Neural progenitor cell (in vitro differentiated cells): ENCODE results near the gene DEPDC1B. TPM values are rescaled to one million over a fixed set of nuclear protein-coding genes. Genes with fewer than 3 reads are reported as not detected.

Source experiments
- DNase-seq: peaks from one replicate; pipeline ENCODE4 v3.0.0-alpha.2; 2016; ENCODE audit warnings: low spot score
- H2AFZ ChIP-seq: fragments of 200-600 bp; sonication (generic); replicated peaks from 2 replicates; pipeline ENCODE4 v1.6.1; 2016; ENCODE audit warnings: antibody characterized with exemption
- H3F3A ChIP-seq: fragments of 200-600 bp; sonication (generic); 2 replicates; pipeline ENCODE4 v1.6.1; 2016; ENCODE audit warnings: antibody characterized with exemption, low read depth
- H3K27ac ChIP-seq: fragments of 200-600 bp; sonication (generic); 2 replicates; pipeline ENCODE4 v1.5.1; 2016; ENCODE audit warnings: mild to moderate bottlenecking
- H3K27me3 ChIP-seq: fragments of 200-600 bp; sonication (generic); 2 replicates; pipeline ENCODE4 v1.6.1; 2016; ENCODE audit warnings: mild to moderate bottlenecking, moderate library complexity
- H3K36me3 ChIP-seq: fragments of 200-600 bp; sonication (generic); 2 replicates; pipeline ENCODE4 v1.5.1; 2016
- H3K4me1 ChIP-seq: fragments of 200-600 bp; sonication (generic); 2 replicates; pipeline ENCODE4 v1.6.1; 2016; ENCODE audit warnings: mixed run types
- H3K4me2 ChIP-seq: fragments of 200-600 bp; sonication (generic); 2 replicates; pipeline ENCODE4 v1.6.1; 2016
- H3K4me3 ChIP-seq: fragments of 200-600 bp; sonication (generic); 2 replicates; pipeline ENCODE4 v1.5.1; 2016
- H3K79me2 ChIP-seq: fragments of 200-600 bp; sonication (generic); 2 replicates; pipeline ENCODE4 v1.6.1; 2016; ENCODE audit warnings: low read depth
- H3K9ac ChIP-seq: fragments of 200-600 bp; sonication (generic); 2 replicates; pipeline ENCODE4 v1.6.1; 2016
- H3K9me3 ChIP-seq: fragments of 200-600 bp; sonication (generic); 2 replicates; pipeline ENCODE4 v1.5.1; 2016; ENCODE audit warnings: low read depth
- H4K20me1 ChIP-seq: fragments of 200-600 bp; sonication (generic); 2 replicates; pipeline ENCODE4 v1.6.1; 2016; ENCODE audit warnings: low read depth
- H3K27ac Mint-ChIP-seq: 3 replicates; pipeline ENCODE4 v1.8.0; 2021; ENCODE audit warnings: mixed read lengths
- H3K27me3 Mint-ChIP-seq: 2 replicates; pipeline ENCODE4 v1.8.0; 2022; ENCODE audit warnings: low read depth, mild to moderate bottlenecking, inconsistent platforms, moderate library complexity, mixed read lengths; ENCODE audit not compliant: insufficient read depth
- H3K36me3 Mint-ChIP-seq: 3 replicates; pipeline ENCODE4 v1.8.0; 2021; ENCODE audit warnings: mixed read lengths
- H3K4me1 Mint-ChIP-seq: 3 replicates; pipeline ENCODE4 v1.8.0; 2021; ENCODE audit warnings: mixed read lengths
- H3K4me3 Mint-ChIP-seq: 3 replicates; pipeline ENCODE4 v1.8.0; 2021; ENCODE audit warnings: mild to moderate bottlenecking, moderate library complexity, mixed read lengths
- H3K9me3 Mint-ChIP-seq: 3 replicates; pipeline ENCODE4 v1.8.0; 2020; ENCODE audit warnings: mixed read lengths
- EZH2 ChIP-seq: fragments of 200-600 bp; sonication (generic); IDR thresholded peaks from 2 replicates; pipeline ENCODE4 v1.6.1; 2017; ENCODE audit warnings: antibody characterized with exemption, mild to moderate bottlenecking, moderate library complexity
- EZH2phosphoT487 ChIP-seq: fragments of 200-600 bp; sonication (generic); IDR thresholded peaks from 2 replicates; pipeline ENCODE4 v1.6.1; 2017; ENCODE audit warnings: antibody characterized with exemption
- total RNA-seq: library from RNA; depleted of rRNA; stranded (reverse); fragments of >200 nt; gene quantifications from 2 replicates; pipeline ENCODE4 v1.2.3, GENCODE V29; 2015; ENCODE audit warnings: low replicate concordance
- TF ChIP-seq, protein P1 (sequence below): fragments of 200-600 bp; sonication (generic); IDR thresholded peaks from 2 replicates; pipeline ENCODE4 v1.5.1; 2017; ENCODE audit warnings: antibody characterized with exemption, mild to moderate bottlenecking

Gene DEPDC1B
- total RNA-seq, 1 donor from 2014 or later: 142 TPM

DNA sequence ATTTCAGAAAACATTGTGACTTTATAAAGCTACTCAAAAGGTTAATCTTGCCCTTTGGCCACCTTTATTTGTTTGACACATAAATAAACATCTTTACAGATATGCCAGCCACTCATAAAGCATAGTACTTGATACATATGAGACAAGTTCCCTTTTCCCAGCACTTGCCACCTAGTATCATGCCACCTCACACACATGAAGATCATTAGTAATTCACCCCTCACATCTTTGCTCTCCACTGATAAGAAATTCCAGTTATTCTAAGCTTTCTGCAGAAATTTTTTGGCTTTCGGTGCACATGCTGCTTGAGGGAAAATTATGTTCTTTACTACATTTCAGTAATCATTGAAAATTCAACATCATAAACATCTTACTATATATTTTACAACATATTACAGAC is 59.1 kb downstream of the DEPDC1B start:
- TF ChIP-seq, protein P1, sequence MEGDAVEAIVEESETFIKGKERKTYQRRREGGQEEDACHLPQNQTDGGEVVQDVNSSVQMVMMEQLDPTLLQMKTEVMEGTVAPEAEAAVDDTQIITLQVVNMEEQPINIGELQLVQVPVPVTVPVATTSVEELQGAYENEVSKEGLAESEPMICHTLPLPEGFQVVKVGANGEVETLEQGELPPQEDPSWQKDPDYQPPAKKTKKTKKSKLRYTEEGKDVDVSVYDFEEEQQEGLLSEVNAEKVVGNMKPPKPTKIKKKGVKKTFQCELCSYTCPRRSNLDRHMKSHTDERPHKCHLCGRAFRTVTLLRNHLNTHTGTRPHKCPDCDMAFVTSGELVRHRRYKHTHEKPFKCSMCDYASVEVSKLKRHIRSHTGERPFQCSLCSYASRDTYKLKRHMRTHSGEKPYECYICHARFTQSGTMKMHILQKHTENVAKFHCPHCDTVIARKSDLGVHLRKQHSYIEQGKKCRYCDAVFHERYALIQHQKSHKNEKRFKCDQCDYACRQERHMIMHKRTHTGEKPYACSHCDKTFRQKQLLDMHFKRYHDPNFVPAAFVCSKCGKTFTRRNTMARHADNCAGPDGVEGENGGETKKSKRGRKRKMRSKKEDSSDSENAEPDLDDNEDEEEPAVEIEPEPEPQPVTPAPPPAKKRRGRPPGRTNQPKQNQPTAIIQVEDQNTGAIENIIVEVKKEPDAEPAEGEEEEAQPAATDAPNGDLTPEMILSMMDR: no peak
- TF ChIP-seq EZH2 (no peak), EZH2phosphoT487 (no peak)
- Histone ChIP-seq H3F3A (no peaks in the 10 kb centered on the region), H2AFZ (no peak overlapping the region), H3K4me2 (no peak overlapping the region), H3K9me3 (no peaks in the 10 kb centered on the region), H3K36me3 (peaks cover 20% of the 10 kb centered on the region), H3K27me3 (no peaks in the 10 kb centered on the region), H3K9ac (no peak overlapping the region), H3K79me2 (peaks cover 9% of the 10 kb centered on the region), H3K27ac (no peak overlapping the region), H3K4me1 (no peaks in the 10 kb centered on the region), H4K20me1 (no peaks in the 10 kb centered on the region), H3K4me3 (no peak overlapping the region)
- Mint-ChIP-seq H3K4me1 (no peaks in the 10 kb centered on the region), H3K9me3 (no peaks in the 10 kb centered on the region), H3K27ac (no peak overlapping the region), H3K36me3 (peaks cover 49% of the 10 kb centered on the region), H3K4me3 (no peak overlapping the region), H3K27me3 (no peaks in the 10 kb centered on the region)
- DNase-seq: no peak

DNA sequence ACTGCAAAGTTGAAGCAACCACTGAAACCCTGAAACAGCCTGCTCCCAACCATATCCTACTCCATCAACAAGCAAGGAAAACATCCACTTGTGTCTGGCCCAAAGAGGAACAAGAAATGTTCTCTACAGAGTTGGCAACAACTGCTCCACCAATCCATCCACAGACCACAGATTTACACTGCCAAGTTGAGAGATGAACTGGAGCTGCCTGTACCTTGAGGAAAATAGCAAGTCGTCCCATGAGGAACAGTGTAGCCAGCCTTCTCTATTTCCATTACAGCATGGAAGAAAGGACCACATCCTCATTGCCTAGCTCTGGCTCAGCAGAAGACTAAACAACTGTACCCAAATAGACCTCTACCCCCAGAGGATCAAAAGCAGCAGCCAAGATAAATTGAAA is 60.4 kb downstream of the DEPDC1B start:
- H3K4me3 Mint-ChIP-seq: no peak overlapping the region
- H2AFZ ChIP-seq: no peak overlapping the region
- H3K4me1 Mint-ChIP-seq: no peaks in the 10 kb centered on the region
- H3K4me3 ChIP-seq: no peak overlapping the region
- TF ChIP-seq, protein P1: no peak
- TF ChIP-seq EZH2 (no peak), EZH2phosphoT487 (no peak)
- H3K36me3 Mint-ChIP-seq: peaks cover 54% of the 10 kb centered on the region
- no peak for DNase-seq
- H3K27me3 ChIP-seq: no peaks in the 10 kb centered on the region
- H3K4me1 ChIP-seq: no peaks in the 10 kb centered on the region
- no peaks in the 10 kb centered on the region for H4K20me1 ChIP-seq
- peaks cover 10% of the 10 kb centered on the region for H3K79me2 ChIP-seq
- H3K27me3 Mint-ChIP-seq: no peaks in the 10 kb centered on the region
- no peaks in the 10 kb centered on the region for H3K9me3 ChIP-seq
- no peak overlapping the region for H3K4me2 ChIP-seq
- H3K27ac Mint-ChIP-seq: no peak overlapping the region
- H3K27ac ChIP-seq: no peak overlapping the region
- no peaks in the 10 kb centered on the region for H3K9me3 Mint-ChIP-seq
- no peaks in the 10 kb centered on the region for H3F3A ChIP-seq
- H3K9ac ChIP-seq: no peak overlapping the region
- H3K36me3 ChIP-seq: peaks cover 20% of the 10 kb centered on the region

DNA sequence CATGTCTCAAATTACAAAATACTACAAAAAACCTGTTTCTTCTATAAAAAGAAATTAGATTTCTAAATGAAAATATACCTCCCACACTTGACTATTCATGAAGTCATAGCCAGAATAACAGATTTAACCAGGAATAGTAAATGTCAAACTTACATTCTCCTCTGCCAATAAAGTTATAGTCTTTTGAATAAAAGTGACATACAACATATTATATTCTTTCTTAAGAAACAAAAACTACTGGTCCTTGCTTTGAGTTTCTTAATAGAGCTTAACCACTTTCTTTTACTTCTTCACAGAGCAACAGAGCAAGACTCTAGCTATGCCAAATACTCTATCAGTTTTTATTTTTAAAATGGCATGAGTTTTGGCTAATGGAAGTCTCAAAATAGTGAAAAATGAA is 61.7 kb downstream of the DEPDC1B start:
- TF ChIP-seq EZH2: no peak
- no peak for TF ChIP-seq EZH2phosphoT487
- TF ChIP-seq, protein P1: no peak
- no peak overlapping the region for H3K4me3 Mint-ChIP-seq
- Histone ChIP-seq H3K79me2 (peaks cover 10% of the 10 kb centered on the region), H3K27ac (no peak overlapping the region), H3K9ac (no peak overlapping the region), H3F3A (no peaks in the 10 kb centered on the region), H3K36me3 (peaks cover 20% of the 10 kb centered on the region), H3K4me1 (no peaks in the 10 kb centered on the region), H4K20me1 (no peaks in the 10 kb centered on the region), H3K27me3 (no peaks in the 10 kb centered on the region), H3K9me3 (no peaks in the 10 kb centered on the region), H3K4me2 (no peak overlapping the region), H2AFZ (no peak overlapping the region), H3K4me3 (no peak overlapping the region)
- H3K27me3 Mint-ChIP-seq: peaks cover 2% of the 10 kb centered on the region
- H3K36me3 Mint-ChIP-seq: peaks cover 50% of the 10 kb centered on the region
- H3K9me3 Mint-ChIP-seq: no peaks in the 10 kb centered on the region
- no peak overlapping the region for H3K27ac Mint-ChIP-seq
- no peak for DNase-seq
- H3K4me1 Mint-ChIP-seq: no peaks in the 10 kb centered on the region
